ENCODE measurements around the gene CCL3.

DNA sequence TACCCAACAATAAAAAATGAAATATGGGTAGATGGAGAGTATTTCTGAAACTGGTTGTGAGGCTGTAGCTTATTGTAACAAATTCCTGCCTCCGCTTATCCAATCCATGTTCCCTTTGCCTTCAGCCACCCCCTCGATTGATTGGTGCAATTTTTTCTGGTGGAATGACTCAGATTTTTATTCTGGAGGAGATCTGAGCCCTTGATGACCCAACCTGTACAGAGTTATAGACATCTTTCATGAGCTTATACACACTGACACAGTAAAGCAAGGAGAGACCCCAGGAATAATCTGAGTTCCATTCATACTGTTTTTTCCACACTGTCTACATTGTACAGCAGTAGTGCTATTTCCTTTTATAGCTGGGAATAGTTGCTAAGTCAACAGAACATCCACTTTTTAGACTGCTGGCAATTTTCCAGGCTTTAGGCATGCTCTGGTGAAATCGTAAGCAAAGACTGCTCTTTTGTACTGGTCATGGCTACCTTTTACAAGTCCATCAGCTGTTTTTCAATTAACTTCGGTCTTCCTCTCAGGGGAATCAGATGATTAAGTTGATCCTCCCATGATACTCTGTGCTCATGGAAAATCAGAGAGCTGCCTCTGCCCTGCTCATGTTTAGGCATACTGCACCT lies 43.8 kb upstream of the CCL3 start:
- TF ChIP-seq, protein P1, sequence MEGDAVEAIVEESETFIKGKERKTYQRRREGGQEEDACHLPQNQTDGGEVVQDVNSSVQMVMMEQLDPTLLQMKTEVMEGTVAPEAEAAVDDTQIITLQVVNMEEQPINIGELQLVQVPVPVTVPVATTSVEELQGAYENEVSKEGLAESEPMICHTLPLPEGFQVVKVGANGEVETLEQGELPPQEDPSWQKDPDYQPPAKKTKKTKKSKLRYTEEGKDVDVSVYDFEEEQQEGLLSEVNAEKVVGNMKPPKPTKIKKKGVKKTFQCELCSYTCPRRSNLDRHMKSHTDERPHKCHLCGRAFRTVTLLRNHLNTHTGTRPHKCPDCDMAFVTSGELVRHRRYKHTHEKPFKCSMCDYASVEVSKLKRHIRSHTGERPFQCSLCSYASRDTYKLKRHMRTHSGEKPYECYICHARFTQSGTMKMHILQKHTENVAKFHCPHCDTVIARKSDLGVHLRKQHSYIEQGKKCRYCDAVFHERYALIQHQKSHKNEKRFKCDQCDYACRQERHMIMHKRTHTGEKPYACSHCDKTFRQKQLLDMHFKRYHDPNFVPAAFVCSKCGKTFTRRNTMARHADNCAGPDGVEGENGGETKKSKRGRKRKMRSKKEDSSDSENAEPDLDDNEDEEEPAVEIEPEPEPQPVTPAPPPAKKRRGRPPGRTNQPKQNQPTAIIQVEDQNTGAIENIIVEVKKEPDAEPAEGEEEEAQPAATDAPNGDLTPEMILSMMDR (IDR thresholded peaks at IDR 0.05; ENCODE audit: insufficient read depth, low read depth, low read length), result no peak
- TF ChIP-seq EZH2 (IDR thresholded peaks at IDR 0.05; ENCODE audit: insufficient read depth, low read length), result no peak

All from astrocyte (in vitro differentiated cells and primary cell).